DMS 273 (cell line): ENCODE measurements around the gene ATP11A.

Source experiments
- DNase-seq: peaks from one replicate; lab custom pipeline; 2025; ENCODE audit not compliant: unreplicated experiment; lab: John Stamatoyannopoulos, UW

Gene ATP11A

GRCh38 chr13:112813552-112813951, 123.7 kb downstream of the ATP11A start:
- no peak for DNase-seq

- no peak for DNase-seq
Observed at GRCh38 chr13:112814905-112815585, 125.2 kb downstream of the ATP11A start.

- DNase-seq, result no peak
Observed at GRCh38 chr13:112815871-112816270, 126.0 kb downstream of the ATP11A start.

GRCh38 chr13:112818040-112818697, 128.3 kb downstream of the ATP11A start:
- no peak for DNase-seq

GRCh38 chr13:112818698-112819045, 128.8 kb downstream of the ATP11A start:
- DNase-seq, result no peak

- DNase-seq, result no peak
Observed at GRCh38 chr13:112819111-112819510, 129.3 kb downstream of the ATP11A start.

GRCh38 chr13:112819816-112820215, 130.0 kb downstream of the ATP11A start:
- no peak for DNase-seq

GRCh38 chr13:112820318-112820717, 130.5 kb downstream of the ATP11A start:
- DNase-seq, result no peak

GRCh38 chr13:112821340-112822055, 131.7 kb downstream of the ATP11A start:
- no peak for DNase-seq

- DNase-seq, result no peak
Observed at GRCh38 chr13:112822851-112823250, 133.0 kb downstream of the ATP11A start.

GRCh38 chr13:112824429-112824828, 134.6 kb downstream of the ATP11A start:
- no peak for DNase-seq

GRCh38 chr13:112825071-112825470, 135.2 kb downstream of the ATP11A start:
- DNase-seq, result no peak

- DNase-seq, result no peak
Observed at GRCh38 chr13:112825875-112826274, 136.0 kb downstream of the ATP11A start.

- no peak for DNase-seq
Observed at GRCh38 chr13:112826565-112826964, 136.7 kb downstream of the ATP11A start.

GRCh38 chr13:112828082-112828699, 138.4 kb downstream of the ATP11A start:
- DNase-seq, result no peak

- DNase-seq, result no peak
Observed at GRCh38 chr13:112828756-112829155, 138.9 kb downstream of the ATP11A start.

- DNase-seq, result no peak
Observed at GRCh38 chr13:112831196-112831595, 141.4 kb downstream of the ATP11A start.

GRCh38 chr13:112831801-112832200, 142.0 kb downstream of the ATP11A start:
- DNase-seq, result no peak

GRCh38 chr13:112832811-112833210, 143.0 kb downstream of the ATP11A start:
- no peak for DNase-seq

GRCh38 chr13:112833551-112834257, 143.9 kb downstream of the ATP11A start:
- DNase-seq, result no peak

GRCh38 chr13:112835344-112835743, 145.5 kb downstream of the ATP11A start:
- no peak for DNase-seq
